Activated CD8-positive, alpha-beta T cell treated with anti-CD3 and anti-CD28 coated beads, Interleukin-2, amount 10 ng/mL, durations not matched to agents 7 days and 5 days (primary cell): ENCODE data around the gene OR5C1. TPM values are rescaled to one million over a fixed set of nuclear protein-coding genes. Genes with fewer than 3 reads are reported as not detected.
A peak's percentile ranks its signal among the peaks of the same experiment; 100 is the strongest.
"Not testable (repeated sequence)": the region's sequence is repeated elsewhere in the genome, so short reads cannot be mapped to it uniquely, and the experiment has no call there.

ENCODE experiments used
- ATAC-seq: fragments of 150-1000 bp; cut with Tn5 transposase; one replicate; pipeline ENCODE4 v1.10.0; 2021; ENCODE audit warnings: moderate library complexity
- CTCF ChIA-PET: fragments of 350-600 bp; sonication (Branson Sonifier 250); formaldehyde crosslinking; loops from one replicate; lab custom pipeline; 2021; ENCODE audit warnings: antibody characterized with exemption; lab: Charles Lee
- POLR2A ChIA-PET: fragments of 350-600 bp; sonication (Branson Sonifier 250); formaldehyde crosslinking; loops from one replicate; lab custom pipeline; 2021; ENCODE audit warnings: antibody characterized with exemption; lab: Charles Lee
- DNase-seq: peaks from one replicate; pipeline ENCODE4 v3.0.0-alpha.2; 2020
- H3K27ac Mint-ChIP-seq: one replicate; pipeline ENCODE4 v1.8.0; 2021; ENCODE audit warnings: mild to moderate bottlenecking, mixed read lengths
- H3K27me3 Mint-ChIP-seq: one replicate; pipeline ENCODE4 v1.8.0; 2021; ENCODE audit warnings: low read depth, mixed read lengths
- H3K36me3 Mint-ChIP-seq: one replicate; pipeline ENCODE4 v1.8.0; 2021; ENCODE audit warnings: low read depth, mixed read lengths
- H3K4me1 Mint-ChIP-seq: one replicate; pipeline ENCODE4 v1.8.0; 2021; ENCODE audit warnings: low read depth, mixed read lengths
- H3K4me3 Mint-ChIP-seq: one replicate; pipeline ENCODE4 v1.8.0; 2021; ENCODE audit warnings: mild to moderate bottlenecking, mixed read lengths
- H3K9me3 Mint-ChIP-seq: one replicate; pipeline ENCODE4 v1.8.0; 2022; ENCODE audit warnings: mixed read lengths; ENCODE audit not compliant: insufficient read depth
- total RNA-seq, 2 experiments: library from RNA; stranded (reverse); gene quantifications; one replicate each; pipeline ENCODE4 v1.2.3, GENCODE V29; 2021

Gene OR5C1
- total RNA-seq, 2 experiments from 2014 or later = not detected

DNA sequence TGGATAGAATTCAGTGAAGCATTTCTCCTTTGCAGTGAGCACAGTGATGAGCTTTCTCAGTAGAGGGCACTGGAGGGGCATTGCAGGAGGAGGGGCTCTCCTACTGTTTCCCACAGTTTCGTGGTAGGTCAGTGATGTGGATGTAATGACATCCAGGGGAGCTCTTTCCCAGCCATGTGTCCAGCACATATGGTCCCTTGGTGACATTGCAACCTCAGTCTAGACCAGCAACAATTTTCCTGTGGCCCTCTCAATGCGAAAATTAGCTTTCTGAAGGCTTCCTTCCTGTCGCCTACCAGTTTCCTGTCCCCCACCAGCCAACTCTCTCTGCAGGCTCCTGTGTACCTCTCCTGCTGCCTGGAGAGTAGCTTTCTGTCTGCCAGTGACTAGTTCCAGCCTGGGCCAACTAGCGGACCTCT is 46.6 kb downstream of the OR5C1 start:
- Mint-ChIP-seq H3K4me1 (peaks cover 21% of the 10 kb centered on the region), H3K27me3 (no peaks in the 10 kb centered on the region), H3K36me3 (no peaks in the 10 kb centered on the region), H3K4me3 (peak overlapping the region; percentile 59), H3K27ac (peak overlapping the region; percentile 91), H3K9me3 (no peaks in the 10 kb centered on the region)
- ATAC-seq = peak; percentile 85
- POLR2A ChIA-PET = interaction anchor here (0.8 to 1.4 kb wide), 6 partner anchors 9 to 126 kb away, joined by 3 to 11 read pairs (median 4); partner anchors contain the start of genes RC3H2 and ZBTB6
- CTCF ChIA-PET = interaction anchor here (0.6 to 2.5 kb wide), 27 partner anchors 9 to 514 kb away, joined by 3 to 21 read pairs (median 5); partner anchors contain the start of genes RC3H2, ZBTB26 and ZBTB6
- peak; percentile 62 for DNase-seq

GRCh38 chr9:122837266-122837850 is 48.6 kb downstream of the OR5C1 start:
- CTCF ChIA-PET = no interaction called here

DNA sequence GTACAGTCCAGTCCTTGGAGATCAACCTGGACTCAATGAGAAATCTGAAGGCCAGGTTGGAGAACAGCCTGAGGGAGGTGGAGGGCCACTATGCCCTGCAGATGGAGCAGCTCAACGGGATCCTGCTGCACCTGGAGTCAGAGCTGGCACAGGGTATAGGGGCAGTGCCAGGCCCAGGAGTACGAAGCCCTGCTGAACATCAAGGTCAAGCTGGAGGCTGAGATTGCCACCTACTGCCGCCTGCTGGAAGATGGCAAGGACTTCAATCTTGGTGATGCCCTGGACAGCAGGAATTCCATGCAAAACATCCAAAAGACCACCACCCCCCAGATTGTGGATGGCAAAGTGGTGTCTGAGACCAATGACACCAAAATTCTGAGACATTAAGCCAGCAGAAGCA is 49.7 kb downstream of the OR5C1 start:
- CTCF ChIA-PET, H3K27ac Mint-ChIP-seq, DNase-seq, H3K9me3 Mint-ChIP-seq, ATAC-seq, H3K4me3 Mint-ChIP-seq, H3K27me3 Mint-ChIP-seq, H3K36me3 Mint-ChIP-seq: not testable (repeated sequence)
- POLR2A ChIA-PET = interaction anchor here (2.2 kb wide), 1 partner anchor 10 kb away, joined by 7 read pairs; the partner anchor contains the start of gene PDCL
- peaks cover 14% of the 10 kb centered on the region for H3K4me1 Mint-ChIP-seq

More at GRCh38 chr9:122837266-122837850, 48.6 kb downstream of the OR5C1 start:
- ATAC-seq (no peak), DNase-seq (no peak)
- no peak overlapping the region for H3K4me3 Mint-ChIP-seq
- H3K36me3 Mint-ChIP-seq = no peaks in the 10 kb centered on the region
- POLR2A ChIA-PET = interaction anchor here (2.2 kb wide), 1 partner anchor 9 kb away, joined by 7 read pairs; the partner anchor contains the start of gene PDCL
- no peaks in the 10 kb centered on the region for H3K9me3 Mint-ChIP-seq
- H3K27ac Mint-ChIP-seq = no peak overlapping the region
- H3K4me1 Mint-ChIP-seq = peaks cover 18% of the 10 kb centered on the region
- no peaks in the 10 kb centered on the region for H3K27me3 Mint-ChIP-seq

Other genes starting within 250 kb of the OR5C1 start
- gene OR1N2, start 235.8 kb upstream of the OR5C1 start, total RNA-seq = not detected
- not detected for gene OR1L8, start 205.5 kb upstream of the OR5C1 start, total RNA-seq
- not detected for gene OR1Q1, start 174.2 kb upstream of the OR5C1 start, total RNA-seq
- gene OR1B1, start 131.3 kb upstream of the OR5C1 start, total RNA-seq = not detected
- not detected for gene OR1L1, start 127.2 kb upstream of the OR5C1 start, total RNA-seq
- gene OR1L3, start 113.8 kb upstream of the OR5C1 start, total RNA-seq = not detected
- not detected for gene OR1L4, start 64.9 kb upstream of the OR5C1 start, total RNA-seq
- not detected for gene OR1L6, start 46.6 kb upstream of the OR5C1 start, total RNA-seq
- gene OR1K1, start 11.2 kb downstream of the OR5C1 start, total RNA-seq = not detected
- 10 to 100 TPM; 25.9 to 27.3 TPM for gene PDCL, start 39.7 kb downstream of the OR5C1 start, total RNA-seq
- 10 to 100 TPM; 40.3 to 43.6 TPM for gene RC3H2, start 116.4 kb downstream of the OR5C1 start, total RNA-seq
- gene ZBTB6, start 124.4 kb downstream of the OR5C1 start, total RNA-seq = 1 to 10 TPM; 9.1 to 9.3 TPM
- 1 to 10 TPM; 6.6 to 7.1 TPM for gene ZBTB26, start 142.6 kb downstream of the OR5C1 start, total RNA-seq
- gene RABGAP1, start 152.1 kb downstream of the OR5C1 start, total RNA-seq = 10 to 100 TPM; 27.8 to 28.0 TPM
- gene GPR21, start 244.7 kb downstream of the OR5C1 start, total RNA-seq = 1 to 10 TPM in 1 of 2 experiments, under 1 TPM in 1; 0.63 to 1.1 TPM